Measurements from ENCODE around the gene RBBP4.
A peak's percentile ranks its signal among the peaks of the same experiment; 100 is the strongest.
"Not testable (repeated sequence)": the region's sequence is repeated elsewhere in the genome, so short reads cannot be mapped to it uniquely, and the experiment has no call there.

The RBBP4 gene

DNA sequence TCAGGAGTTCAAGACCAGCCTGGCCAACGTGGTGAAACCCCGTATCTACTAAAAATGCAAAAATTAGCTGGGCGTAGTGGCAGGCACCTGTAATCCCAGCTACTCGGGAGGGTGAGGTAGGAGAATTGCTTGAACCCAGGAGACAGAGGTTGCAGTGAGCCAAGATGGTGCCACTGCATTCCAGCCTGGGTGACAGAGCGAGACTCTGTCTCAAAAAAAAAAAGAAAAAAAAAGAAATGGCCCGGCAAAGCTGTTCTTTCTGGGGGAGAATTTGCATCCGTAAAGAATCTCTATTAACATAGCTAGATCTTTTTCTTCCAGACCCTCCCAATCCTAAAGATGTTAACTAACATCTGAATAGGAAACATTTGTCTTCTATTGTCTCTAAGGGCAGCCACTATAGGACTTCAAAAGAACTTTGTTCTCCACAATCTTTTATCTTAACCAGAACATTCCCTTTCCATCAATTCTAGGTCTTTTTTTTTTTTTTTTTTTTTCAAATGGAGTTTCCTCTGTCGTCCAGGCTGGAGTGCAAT lies 8.6 kb upstream of the RBBP4 start:
- not testable (repeated sequence) for DNase-seq

DNA sequence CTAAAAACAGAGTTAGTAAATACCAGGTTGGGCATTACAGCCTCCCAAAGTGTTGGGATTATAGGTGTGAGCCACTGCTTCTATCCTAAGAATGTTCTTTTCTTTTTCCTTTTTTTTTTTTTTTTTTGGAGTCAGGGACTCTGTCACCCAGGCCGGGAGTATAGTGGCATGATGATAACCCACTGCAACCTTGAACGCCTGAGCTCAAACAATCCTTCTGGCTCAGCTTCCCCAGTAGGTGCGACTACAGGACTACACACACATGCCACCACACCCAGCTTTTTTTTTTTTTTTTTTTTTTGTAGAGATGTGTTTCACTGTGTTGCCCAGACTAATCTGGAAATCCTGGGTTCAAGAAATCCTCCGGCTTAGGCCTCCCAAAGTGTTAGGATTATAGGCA lies 6.6 kb upstream of the RBBP4 start:
- DNase-seq = no peak

DNA sequence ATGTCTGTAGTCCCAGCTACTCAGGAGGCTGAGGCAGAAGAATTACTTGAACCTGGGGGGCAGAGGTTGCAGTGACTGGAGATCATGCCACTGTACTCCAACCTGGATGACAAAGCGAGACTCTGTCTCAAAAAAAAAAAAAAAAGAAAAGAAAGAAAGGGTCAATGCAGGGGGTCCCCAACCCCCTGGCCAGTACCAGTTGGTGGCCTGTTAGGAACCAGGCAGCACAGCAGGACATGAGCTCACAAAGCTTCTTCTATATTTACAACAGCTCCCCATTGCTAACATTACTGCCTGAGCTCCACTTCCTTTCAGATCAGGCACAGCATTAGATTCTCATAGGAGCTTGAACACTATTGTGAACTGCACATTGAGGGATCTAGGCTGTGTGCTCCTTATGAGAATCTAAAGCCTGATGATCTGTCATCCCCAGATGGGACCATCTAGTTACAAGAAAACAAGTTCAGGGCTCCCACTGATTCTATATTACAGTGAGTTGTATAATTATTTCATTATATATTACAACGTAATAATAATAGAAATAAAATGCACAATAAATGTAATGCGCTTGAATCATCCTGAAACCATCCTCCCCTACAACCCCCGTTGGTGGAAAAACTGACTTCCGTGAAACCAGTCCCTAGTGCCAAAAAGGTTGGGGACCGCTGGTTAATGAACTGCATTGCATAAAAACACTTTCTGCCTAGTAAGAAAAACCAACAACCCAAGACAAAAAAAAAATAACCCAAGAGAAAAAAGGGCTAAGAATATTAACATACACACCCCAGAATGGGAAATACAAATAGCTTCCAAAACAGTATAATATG lies 3.5 kb upstream of the RBBP4 start:
- no peak for DNase-seq

DNA sequence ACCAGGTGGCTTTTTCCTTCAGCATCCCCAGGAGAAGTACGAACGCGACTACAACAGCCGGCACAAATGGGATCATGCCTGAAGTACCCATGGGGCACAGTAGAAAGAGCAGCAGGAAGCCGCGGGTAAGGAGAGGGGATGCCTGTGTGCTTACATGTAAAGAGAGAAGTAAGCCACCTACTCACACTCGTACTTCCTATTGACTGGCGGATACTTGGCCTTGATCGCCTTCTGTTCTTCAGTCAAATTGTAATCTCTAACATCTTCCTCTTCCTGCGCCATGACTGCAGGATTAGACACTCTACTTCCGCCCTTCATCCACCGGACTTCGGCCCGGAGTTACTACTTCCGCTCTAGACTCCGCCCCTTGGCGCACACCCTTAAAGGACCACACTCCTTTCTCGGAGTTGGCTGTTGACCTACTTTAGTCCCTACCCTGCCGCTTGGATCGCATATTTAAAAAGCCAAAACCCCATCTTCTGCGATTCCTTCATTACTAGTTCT lies 708 bp upstream of the RBBP4 start, which contains the start of gene ZBTB8OS:
Gene ZBTB8OS, minus strand, starts transcription at position 303 of the 504 bp plus-strand sequence. Its CDS starts 21 bp downstream, at position 282.
- DNase-seq = peak; percentile 95

DNA sequence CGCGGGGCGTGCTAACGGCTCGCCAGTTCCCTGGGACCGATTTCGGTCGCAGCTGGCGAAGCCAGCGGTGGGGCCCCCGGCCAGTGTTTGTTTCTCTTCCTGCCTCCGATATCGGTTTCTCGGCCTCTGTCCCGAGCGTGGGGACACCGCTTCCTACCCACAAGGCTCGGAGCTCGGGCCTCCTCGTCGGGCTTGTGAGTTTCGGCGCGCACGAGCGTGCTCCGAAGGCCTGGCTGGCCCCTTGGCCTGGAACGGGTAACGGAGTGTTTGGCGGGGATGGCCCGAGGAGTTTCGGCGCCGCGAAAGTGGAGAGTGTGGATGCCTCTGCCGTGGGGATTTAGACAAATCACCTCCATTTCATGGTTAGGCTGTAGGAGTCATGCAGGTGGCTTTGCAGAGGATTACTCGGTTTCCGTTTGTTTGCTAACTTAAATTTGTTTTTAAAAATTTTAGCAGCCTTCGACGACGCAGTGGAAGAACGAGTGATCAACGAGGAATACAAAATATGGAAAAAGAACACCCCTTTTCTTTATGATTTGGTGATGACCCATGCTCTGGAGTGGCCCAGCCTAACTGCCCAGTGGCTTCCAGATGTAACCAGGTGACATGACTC lies 559 bp downstream of the RBBP4 start:
- DNase-seq = no peak

DNA sequence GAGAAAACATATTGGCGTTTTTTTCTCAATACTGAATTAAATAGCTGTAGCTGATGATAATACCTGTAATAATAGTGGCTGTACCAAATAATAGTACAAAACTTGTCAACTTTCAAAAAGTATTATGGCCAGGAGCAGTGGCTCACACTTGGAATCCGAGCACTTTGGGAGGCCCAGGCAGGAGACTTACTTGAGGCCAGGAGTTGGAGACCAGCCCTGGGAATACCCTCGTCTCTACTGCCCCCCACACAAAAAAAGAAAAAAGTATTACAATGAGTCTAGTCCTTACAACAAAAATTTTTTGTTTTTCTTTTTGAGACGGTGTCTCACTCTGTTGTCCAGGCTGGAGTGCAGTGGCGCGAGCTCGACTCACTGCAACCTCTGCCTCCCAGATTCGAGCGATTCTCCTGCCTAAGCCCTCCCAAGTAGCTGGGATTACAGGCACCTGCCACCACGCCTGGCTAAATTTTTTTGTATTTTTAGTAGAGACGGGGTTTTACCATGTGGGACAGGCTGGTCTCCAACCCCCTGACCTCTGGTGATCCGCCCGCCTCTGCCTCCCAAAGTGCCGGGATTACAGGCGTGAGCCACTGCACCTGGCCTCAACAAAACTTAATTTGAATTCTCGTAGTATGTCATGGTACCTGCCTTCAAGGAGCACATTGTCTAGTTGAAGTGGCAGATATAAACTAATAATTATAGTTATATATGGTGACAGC lies 1.4 kb downstream of the RBBP4 start:
- no peak for DNase-seq

DNA sequence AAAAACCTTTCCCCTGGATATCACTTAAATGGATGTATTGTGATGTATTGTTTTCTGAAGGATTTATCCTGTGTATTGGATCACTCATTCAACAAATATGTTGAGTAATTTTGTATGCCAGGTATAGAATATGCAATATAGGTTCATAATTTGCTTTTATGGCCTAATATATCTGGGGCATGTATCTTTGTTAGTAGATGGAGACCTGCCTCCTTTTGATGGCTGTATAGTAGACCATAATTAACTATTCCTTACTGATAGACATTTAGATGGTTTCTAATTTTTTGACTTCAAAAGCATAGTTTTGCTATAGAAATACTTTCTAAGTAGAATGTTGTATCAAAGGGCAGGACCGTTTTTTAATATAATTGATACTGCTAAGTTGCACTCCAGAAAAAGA lies 8.6 kb downstream of the RBBP4 start:
- no peak for DNase-seq

DNA sequence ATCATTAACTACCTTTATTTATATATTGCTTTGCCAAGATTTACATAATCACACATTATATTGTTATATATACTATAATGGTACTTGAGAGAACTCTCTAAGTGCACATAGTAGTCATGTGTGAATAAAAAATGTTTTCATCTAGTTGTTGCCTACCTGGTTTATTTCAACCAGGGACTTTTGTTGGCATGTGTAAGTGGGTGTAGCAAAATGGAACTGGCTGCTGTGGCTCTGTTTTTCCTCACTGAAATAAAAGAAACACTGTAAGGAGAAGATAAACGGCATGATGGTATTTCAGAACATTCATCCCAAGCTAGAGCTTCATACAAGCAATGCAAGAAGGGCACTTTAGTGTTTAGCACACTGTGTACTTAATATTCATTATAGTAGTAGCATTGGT lies 14.9 kb downstream of the RBBP4 start:
- DNase-seq = no peak

DNA sequence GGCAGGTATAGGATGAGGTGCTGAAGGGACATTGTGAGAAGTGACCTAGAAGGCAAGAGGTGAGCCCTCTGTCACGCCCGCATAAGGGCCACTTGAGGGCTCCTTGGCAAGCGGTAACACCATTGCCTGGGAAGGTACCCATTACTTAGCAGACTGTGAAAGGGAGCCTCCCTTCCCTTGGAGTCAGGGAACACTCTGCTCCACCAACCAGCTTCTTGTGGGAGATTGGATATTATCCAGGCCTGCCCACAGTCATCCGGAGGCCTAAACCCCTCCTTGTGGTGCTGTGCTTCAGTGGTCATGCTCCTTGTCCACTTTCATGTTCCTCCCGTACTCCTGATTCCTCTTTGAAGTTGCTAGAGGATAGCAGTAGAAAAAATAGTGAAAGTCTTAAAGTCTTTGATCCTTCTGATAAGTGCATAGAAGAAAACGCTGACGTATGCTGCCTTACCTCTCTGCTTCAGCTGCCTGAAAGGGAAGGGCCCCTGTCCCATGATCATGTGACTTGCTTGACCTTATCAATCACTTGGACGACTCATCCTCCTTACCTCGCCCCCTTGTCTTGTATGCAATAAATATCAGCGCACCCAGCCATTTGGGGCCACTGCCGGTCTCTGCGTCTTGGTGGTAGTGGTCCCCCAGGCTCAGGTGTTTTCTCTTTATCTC lies 16.0 kb downstream of the RBBP4 start:
- no peak for DNase-seq

DNA sequence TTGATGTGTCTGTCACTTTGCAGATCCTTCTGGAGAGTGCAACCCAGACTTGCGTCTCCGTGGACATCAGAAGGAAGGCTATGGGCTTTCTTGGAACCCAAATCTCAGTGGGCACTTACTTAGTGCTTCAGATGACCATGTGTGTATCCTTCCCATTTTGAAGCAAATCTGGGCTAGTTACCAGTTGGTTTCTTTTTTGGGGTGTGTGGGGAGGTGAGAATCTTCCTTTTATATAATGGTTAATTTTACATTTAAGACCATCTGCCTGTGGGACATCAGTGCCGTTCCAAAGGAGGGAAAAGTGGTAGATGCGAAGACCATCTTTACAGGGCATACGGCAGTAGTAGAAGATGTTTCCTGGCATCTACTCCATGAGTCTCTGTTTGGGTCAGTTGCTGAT lies 17.7 kb downstream of the RBBP4 start:
- DNase-seq = not testable (repeated sequence)

DNA sequence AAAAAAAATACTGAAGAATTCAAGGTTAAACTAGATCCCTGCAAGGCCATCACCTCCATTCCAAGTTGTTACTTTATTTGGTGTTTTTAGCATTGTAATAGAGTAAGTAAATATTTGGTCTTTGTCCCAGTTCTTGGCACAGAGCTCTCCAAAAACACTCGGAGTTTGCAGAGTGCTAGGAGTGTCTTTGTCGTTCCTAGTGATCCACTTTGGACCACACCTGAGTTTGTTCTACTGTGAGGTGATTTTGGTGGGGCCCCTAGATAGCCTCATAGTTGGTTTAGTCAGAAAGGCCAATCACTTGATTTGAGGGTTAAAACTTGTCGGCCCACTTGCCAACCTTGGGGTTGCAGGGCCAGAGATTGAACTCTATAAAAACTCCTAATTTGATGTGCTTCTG lies 25.9 kb downstream of the RBBP4 start:
- DNase-seq = no peak

DNA sequence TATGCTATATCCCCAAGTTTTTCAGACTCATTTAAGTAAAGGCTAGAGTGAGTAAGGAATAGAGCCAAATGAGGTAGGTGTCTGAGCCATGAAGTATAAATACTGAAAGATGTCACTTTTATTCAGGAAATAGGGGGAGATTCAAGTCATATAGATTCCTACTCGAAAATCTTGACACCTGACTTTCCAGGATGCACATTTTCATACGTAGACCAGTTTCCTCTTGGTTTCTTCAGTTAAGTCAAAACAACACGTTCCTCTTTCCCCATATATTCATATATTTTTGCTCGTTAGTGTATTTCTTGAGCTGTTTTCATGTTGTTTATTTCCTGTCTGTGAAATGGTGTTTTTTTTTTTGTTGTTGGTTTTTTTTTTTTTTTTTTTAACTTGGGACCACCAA lies 29.0 kb downstream of the RBBP4 start:
- DNase-seq = not testable (repeated sequence)

DNA sequence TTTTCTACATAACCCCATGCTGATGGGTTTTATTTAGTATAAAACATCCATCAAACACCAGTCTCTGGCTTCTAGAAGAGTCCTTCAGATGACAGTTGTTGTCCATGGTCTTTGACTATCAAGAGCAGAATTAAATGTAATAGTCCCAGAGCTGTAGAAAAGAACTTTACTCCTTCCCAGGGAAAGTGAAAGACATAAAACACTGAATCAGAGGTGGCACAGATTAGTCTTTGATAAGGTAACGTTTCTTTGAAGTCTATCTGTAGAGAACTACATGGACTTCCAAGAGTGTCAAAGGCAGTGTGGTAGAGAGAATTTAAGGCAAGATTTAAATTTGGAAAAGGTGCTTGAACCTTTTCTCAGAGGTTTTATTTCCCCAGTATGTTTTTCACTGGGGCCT lies 29.6 kb downstream of the RBBP4 start:
- DNase-seq = no peak

DNA sequence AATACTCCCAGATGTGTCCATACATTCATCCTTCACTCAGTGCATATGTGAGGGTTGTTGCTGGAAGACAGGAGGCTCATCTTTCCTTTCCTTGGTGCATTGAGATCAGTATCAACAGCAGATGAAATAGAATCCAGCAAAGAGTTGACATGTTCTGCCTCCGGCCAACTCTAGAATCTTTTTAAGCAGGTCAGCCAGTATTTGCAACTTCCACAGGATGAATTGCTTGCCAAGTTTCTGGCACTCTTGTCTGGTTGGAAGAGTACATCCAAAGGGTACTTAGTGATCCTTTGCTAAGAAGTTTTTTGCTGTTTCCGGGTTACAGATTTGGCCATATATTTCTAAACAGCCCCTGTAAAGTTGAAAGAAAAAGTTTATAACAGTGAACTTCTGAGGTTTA lies 30.5 kb downstream of the RBBP4 start:
- no peak for DNase-seq

DNA sequence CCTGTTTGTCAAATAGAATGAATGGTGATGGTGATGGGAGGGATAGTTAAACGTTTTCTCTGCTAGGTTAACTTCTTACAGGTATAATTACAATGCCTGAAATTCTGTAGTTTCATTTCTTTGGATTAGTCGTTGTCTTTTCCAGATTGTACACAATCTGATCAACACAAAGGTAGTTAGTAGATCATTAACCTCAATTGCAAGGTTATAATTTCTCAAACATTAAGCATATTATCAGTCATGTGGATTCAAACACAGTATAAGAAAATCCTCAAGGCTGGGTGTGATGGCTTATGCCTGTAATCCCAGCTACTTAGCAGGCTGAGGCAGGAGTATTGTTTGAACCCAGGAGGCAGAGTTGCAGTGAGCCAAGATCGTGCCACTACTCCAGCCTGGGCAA lies 31.0 kb downstream of the RBBP4 start:
- DNase-seq = no peak

DNA sequence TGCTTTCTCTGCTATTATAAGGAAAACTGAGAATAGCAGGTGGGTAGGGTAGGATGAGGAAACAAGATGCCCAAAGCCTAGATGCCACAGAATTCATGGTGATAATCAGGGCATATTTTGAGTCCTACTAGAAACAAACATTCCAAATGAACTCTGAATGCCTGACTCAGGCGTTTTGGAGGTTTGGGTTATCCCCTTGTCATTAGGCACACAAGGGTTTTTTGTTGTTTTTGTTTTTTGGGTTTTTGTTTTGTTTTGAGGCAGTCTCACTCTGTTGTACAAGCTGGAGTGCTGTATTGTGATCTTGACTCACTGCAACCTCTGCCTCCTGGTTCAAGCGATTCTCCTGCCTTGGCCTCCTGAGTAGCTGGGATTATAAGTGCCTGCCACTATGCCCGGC lies 32.4 kb downstream of the RBBP4 start:
- no peak for DNase-seq

DNA sequence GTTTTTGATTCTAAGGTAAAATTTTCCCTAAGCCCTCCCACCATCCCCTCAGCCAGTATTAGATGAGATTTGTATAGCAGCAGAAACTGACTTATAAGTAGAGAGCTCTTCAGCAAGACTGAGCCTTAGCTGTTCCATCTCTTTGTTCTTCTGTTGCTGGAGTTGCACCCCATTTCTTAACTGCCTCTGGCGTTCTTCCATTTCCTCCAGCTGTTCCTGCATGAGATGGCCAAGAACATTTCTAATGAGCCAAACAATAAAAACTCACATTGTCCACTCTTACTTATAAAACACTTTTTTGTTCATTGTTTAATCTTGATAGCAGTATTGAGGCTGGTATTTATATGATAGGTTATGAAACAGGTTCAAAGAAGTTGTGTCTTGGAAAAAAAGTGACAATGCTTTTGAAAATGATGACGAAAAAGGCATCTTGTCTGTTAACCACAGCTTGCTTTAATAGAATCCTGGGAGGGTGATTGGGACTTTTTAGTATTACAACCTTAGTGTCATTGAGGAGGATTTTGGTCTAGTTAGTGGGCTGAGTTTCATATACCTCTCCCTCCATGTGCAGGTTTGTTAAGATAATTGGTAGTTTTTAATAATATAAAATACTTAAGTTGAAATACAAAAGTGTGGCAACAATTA lies 33.3 kb downstream of the RBBP4 start:
- DNase-seq = no peak

DNA sequence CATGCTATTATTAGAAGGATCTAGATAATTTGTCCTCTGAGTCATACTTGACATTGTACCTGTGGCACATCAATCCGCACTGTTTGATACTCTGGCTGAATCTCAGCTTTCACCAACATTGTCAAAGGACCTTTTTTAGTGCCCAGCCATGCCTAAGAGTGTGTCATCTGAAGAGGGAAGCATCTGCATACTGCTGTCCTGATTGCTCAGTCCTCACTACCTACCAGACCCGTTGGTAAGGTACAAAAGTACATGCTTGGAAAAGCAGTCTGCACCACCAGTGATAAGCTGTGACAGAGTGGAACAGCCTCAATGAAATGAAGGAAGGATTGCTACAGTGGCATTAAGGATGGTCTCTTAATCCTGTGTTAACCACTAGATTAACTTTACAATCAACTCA lies 34.5 kb downstream of the RBBP4 start:
- DNase-seq = no peak

DNA sequence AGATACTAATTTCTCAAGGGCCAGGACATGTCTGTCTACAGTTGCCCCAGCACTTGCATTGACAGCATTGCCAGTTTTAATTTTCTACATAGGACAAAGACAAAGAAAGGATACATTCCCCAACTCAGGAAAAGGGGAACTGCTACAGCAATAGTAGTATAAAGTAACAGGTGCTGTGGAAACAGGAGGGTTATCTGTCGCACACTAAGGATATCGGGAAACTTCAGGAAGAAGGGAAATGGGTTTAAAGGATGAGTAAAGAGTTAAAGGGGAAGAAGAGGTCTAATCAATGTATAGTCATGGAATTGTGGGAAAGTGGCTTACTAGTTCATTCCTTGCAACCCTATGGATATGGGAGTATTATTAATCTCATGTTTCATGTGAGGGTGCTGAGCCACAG lies 35.4 kb downstream of the RBBP4 start:
- DNase-seq = no peak

DNA sequence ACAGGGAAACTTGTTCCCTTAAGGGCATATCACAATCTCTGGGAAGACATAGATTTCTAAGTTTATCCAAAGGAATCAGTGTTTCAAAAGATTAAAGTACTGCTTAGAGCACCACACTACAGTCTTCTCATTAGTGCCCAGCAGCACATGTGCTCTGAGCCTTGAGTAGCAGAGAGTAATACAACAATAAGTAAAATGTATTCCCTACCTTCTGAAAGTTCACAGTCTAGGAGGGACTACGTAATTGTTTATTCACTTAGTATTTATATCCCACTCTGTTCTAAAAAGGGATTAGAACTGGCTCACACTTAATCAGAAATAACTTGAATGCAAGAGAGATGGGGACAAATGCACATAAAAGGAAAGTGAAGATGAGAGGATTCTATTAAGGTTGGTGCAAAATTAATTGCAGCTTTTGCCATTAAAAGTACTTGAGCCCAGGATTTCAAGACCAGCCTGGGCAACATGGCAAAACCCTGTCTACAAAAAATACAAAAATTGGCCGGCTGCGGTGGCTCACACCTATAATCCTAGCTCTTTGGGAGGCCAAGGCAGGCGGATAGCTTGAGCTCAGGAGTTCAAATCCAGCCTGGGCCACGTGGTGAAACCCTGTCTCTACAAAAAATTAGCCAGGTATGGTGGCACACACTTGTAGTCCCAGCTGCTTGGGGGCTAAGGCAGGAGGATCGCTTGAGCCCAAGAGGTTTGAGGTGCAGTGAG lies 42.6 kb downstream of the RBBP4 start:
- DNase-seq = no peak

DNA sequence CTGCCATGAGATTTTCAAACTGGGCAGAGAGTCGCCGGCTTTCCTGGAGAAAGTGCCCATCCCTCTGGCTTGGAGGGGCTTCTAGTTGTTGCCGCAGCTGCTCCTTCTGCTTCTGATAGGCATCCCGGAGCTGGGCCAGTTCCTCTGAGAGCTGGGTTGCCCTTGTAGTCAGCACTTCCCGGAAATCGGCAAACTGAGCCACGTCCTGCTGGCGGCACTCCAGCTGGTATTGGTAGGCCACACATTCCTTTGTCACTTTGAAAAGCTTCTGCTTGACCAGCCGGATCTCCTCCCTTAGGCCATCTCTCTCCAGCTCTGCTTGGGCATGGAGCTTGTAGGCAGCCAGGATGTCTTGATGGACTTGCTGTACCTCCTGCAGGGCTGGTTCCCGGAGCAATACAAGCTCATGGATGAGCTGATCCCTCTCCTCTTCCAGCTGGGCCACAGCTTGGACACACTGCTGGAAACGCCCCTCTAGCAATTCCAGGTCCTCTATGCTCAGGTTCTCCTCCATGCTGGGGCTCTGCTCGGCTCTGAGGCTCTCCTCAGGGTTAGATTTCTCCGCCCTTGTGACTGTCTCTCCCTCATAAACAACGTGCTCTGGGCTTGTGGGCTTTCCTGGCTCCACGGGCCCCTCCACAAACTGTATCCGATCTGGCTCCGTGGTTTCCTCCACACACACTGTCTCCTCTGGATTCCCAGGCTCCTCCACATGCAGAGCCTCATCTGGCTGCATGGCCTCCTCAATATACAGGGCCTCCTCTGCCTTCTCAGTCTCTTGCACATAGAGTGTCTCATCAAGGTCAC lies 44.3 kb downstream of the RBBP4 start:
- DNase-seq = no peak

Measured in retina (tissue), 1 donor.